GM12875 (cell line): ENCODE data around the gene PNPLA7.

ENCODE experiments used
- H3K4me3 ChIP-seq: one replicate; pipeline ENCODE4 v1.5.1; 2011; ENCODE audit warnings: low read depth, low read length, control low read depth
- TF ChIP-seq, protein P1 (sequence below): IDR thresholded peaks from 2 replicates; pipeline ENCODE4 v1.5.1; 2011; ENCODE audit warnings: low read depth, mild to moderate bottlenecking, control low read depth, inconsistent platforms, low read length, moderate library complexity, borderline replicate concordance; ENCODE audit not compliant: insufficient read depth

PNPLA7 gene

DNA sequence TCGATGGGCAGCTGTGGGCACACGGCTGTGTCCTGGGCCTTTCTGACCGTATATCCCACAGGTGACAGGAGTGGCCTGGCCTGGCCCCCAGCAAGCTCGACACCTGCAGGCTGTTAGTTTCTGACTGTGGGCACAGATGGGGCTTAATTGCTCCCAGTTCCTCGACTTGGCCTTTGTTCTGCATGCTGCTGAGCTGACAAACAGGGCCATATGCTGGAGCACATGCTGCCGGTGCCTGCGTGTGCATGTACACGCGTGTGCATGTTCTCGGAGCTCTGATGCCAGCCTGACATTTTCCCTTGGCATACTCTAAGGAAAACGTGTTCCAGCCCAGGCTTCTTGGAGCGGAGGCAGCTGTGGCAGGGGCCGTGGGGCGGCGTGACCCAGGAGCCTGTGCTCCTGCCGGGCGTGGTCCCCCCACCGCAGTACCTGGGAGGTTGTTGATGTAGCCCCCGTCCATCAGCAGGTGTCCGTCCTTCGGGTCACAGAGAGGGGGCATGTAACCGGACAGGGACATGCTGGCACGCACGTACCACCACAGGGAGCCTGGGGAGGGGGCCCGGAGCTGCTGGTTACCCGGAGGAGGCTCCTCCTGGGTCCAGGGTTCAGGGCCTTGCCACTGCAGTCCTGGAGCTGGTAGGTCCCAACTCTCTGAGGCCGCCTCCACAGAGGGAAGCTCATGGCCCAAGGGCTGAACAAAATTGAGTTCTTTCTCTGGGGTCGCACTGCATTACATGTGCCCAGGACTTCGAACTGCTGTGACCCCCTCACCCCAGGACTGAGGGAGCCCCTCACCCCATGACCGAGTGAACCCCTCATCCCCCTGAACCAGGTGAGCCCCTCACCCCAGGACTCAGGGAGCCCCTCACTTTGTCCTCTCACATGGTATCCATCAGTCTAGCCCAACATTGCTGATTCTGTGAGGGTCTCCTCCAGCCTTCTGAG is 86.9 kb downstream of the PNPLA7 start:
- H3K4me3 ChIP-seq: no peak overlapping the region
- TF ChIP-seq, protein P1, sequence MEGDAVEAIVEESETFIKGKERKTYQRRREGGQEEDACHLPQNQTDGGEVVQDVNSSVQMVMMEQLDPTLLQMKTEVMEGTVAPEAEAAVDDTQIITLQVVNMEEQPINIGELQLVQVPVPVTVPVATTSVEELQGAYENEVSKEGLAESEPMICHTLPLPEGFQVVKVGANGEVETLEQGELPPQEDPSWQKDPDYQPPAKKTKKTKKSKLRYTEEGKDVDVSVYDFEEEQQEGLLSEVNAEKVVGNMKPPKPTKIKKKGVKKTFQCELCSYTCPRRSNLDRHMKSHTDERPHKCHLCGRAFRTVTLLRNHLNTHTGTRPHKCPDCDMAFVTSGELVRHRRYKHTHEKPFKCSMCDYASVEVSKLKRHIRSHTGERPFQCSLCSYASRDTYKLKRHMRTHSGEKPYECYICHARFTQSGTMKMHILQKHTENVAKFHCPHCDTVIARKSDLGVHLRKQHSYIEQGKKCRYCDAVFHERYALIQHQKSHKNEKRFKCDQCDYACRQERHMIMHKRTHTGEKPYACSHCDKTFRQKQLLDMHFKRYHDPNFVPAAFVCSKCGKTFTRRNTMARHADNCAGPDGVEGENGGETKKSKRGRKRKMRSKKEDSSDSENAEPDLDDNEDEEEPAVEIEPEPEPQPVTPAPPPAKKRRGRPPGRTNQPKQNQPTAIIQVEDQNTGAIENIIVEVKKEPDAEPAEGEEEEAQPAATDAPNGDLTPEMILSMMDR: no peak

DNA sequence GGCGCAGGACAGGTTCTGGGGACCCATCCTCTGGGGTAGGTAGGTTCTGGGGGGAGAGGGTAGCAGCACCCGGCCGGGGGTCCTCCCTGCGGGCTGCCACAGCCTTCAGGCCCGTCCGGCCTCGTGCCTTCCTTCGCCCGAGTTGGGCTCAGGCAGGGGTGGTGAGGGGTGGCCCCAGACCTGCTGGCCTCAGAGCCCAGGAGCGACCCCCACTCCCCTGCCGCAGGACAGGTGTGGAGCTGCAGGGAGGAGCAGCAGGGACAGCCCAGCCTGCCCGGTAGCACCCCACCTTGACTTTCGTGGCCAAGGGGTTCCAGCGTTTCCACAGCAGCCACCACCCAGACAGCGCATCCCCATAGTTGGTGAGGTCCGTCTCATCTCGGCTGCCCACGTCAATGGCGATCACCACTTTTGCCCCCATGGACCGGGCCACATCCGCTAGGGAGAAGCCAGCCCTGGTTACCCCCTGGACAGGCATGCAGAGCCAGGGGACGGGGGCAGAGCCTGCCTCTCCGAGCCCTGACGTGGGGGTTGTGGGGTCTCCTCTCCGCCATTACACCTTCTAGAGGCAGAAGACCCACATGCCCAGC is 87.7 kb downstream of the PNPLA7 start:
- no peak overlapping the region for H3K4me3 ChIP-seq
- TF ChIP-seq, protein P1: no peak

DNA sequence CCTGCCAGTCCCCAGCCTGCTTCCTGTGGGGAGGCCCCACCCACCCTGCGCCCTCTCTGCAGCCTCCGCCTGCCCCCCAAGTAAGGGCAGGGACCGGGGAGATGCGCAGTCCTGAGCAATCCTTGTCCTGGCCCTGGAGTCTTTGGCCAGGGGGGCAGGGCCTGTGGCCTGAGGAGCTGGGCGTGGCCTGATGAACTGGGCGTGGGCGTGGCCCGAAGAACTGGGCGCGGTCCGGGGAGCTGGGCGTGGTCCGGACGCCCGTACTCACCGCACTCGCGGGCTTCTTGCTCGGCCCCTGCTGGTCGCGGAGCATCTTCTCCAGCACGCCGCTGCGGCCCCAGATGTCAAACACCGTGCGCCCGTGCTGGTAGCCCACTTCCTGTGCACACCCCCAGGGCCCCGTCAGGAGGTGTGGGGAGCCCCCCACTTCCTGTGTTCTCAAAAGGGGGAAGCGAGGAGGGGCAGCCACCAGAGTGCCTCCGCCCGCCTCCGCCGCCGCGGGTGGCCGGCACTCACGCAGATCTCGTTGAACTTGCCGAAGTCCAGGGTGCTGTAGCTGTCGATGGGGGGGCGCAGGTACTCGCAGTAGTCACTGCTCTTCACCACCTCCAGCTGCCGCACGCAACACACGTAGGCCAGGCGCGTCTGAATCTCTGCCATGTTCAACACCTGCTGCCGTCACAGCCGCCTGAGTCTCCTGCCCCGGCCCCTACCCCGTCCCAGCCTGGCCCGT is 88.4 kb downstream of the PNPLA7 start:
- TF ChIP-seq, protein P1: 0 out of 2 replicates have a peak, but pooled peaks have one; percentile 10
- H3K4me3 ChIP-seq: peak overlapping the region; percentile 29

DNA sequence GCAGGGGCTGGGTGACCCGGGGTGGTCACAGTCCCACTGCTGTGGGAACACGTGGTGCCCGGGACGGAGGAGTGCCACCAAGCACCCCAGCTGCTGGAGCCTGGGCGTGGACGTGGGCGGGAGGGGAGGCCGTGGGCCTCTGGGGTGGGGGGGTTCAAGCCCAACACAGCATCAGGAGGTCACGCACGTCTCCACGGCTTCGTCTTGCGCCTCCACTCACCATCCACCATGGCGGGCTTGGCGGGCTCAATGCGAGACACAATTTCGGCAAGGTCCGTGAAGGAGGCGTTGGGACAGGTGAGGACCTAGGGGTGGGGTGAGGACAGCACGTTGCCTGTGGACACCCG is 88.9 kb downstream of the PNPLA7 start:
- H3K4me3 ChIP-seq: peak overlapping the region; percentile 29
- TF ChIP-seq, protein P1: no peak

DNA sequence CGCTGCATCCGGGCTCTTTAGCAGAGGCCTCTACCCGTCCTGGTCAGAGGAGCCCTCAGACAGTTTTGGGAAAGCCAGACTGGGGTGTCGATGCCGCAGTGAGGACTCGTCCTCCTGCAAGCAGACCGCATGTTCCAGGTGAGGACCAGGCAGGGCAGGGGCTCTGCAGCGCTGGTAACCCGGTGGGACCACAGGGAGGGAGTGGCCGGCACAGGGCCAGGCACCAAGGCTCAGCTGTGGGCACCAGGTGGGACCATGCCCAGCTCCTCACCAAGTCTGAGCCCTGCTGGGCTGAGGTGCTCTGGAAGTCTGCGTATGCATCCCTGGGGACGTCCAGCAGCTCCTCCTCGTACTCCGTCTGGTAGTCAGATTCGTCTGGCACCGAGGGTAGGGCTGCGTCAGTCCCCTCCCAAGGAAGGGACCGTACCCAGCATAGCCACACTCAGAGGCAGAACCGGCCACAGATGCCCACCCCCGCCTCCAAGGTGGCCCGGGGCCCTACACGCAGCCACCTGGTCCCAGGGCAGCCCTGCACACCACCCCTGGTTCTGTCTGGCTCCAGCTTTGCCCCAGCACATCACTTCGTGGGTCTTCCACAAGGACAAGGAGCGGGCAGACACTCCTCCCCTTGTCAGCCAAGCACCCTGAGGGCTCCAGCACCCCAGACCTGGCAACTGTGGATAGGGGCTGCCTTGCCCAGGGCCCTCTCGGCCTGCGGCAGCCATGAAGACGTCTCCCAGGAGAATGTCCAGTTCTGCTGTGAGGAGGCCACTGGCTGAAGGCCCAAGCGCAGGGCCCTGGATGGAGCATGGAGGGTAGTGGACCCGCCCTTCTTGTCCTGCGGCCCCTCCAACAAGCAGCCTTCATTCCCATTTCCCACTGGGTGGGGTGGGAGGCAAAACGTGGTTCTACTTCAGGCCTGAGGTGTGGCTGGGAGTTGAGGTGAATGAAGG is 89.6 kb downstream of the PNPLA7 start:
- H3K4me3 ChIP-seq: no peak overlapping the region
- TF ChIP-seq, protein P1: no peak

DNA sequence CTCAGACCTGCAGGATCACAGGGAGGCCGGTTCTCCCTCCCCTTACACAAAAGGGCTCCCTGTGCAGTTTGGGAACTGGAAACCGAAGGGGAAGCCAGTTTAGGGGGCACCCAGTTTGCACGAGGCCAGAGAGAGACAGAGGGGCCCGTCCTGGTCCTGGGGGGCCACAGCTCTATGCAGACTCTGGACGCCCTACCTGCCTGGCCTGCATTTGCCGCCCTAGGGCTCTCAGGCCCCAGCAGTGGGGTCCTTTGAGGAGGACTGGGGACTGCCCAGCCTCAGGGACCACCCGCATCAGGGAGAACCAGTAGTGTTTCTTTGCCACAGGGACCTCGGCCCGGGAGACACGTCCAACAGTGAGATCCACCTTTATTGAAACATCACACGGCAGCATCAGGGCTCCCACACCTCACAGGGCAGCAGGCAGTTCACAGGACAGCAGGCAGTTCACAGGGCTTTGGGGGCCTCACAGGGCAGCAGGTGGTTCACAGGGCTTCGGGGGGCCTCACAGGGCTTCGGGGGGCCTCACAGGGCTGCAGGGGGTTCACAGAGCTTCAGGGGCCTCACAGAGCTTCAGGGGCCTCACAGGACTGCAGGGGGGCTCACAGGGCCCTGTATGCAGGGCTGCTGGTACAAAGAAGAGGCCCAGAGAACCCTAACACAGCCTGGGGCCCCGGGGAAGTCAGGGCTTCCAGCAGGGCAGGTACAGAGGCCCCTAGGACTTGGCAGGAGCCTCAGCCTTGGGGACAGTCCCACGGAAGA is 90.4 kb downstream of the PNPLA7 start:
- TF ChIP-seq, protein P1: no peak

More for the DNA sequence above, 90.4 kb downstream of the PNPLA7 start:
- peak overlapping the region; percentile 53 for H3K4me3 ChIP-seq
